Esophagus muscularis mucosa (tissue), 4 donors: ENCODE measurements around the gene SORCS2.

Experiments
- CTCF ChIP-seq, 3 experiments: fragments of 200-600 bp in 2 of 3; fragments of 450-650 bp in 1 of 3; sonication (generic) in 2 of 3; IDR thresholded peaks; one replicate each; pipeline ENCODE4 v1.5.1; 2017 to 2019; ENCODE audit warnings: antibody characterized with exemption in 3 of 3, mild to moderate bottlenecking in 2 of 3, moderate library complexity in 1 of 3
- EP300 ChIP-seq: sonication (generic); formaldehyde crosslinking; IDR thresholded peaks from one replicate; pipeline ENCODE4 v1.6.1; 2017; ENCODE audit warnings: antibody characterized with exemption
- POLR2AphosphoS5 ChIP-seq, 2 donors: sonication (generic); formaldehyde crosslinking; IDR thresholded peaks; one replicate each; pipeline ENCODE4 v1.6.1; 2017; ENCODE audit warnings: antibody characterized with exemption in 2 of 2

GRCh38 chr4:7390336-7390735 lies 198.0 kb downstream of the SORCS2 start:
- no peak for TF ChIP-seq CTCF (IDR thresholded peaks at IDR 0.05)
- TF ChIP-seq POLR2AphosphoS5 (IDR thresholded peaks at IDR 0.05), result no peak
- TF ChIP-seq EP300, result no peak
